ENCODE data around the gene CDK5.
A peak's percentile ranks its signal among the peaks of the same experiment; 100 is the strongest.

CDK5 gene

DNA sequence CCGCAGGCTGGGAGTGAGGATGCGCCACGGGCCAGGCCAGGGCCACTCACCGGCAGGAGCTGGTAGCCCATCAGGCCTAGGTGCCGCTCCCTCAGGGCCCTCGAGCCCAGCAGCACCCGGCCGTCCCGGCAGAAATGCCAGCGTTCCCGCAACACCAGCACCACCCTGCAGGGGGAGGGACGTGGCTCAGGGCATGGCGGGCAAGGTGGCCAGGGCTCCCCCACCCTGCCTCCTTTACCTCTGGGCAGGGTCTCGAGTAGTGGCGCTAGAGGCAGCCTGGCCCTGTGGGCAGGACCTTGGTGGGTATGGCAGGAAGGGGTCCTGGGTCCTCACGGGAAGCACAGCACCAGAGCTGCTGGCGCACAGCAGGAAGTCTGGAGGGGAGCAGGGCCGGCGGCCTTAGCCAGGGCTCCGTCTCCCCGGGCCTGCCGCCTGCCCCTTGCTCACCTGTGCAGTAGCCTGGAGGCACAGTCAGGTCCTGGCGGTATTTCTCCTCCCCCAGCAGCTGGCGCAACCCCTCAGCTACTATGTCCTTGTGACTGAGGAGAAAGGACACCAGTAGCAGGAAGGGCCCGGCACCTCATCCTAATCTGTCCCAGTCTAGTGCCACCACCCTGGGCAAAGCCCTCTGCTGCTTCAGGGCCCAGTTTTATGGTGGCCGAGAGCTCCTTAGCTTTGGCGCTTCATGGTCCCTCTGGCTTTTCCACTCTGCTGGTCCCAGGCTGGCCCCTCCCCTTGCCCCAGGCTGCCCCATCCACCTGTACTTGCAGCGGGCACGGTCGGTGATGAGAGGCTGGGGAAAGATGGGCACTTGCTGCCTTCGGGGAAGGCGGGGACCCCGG is 19.4 kb upstream of the CDK5 start:
- TF ChIP-seq, protein P1, sequence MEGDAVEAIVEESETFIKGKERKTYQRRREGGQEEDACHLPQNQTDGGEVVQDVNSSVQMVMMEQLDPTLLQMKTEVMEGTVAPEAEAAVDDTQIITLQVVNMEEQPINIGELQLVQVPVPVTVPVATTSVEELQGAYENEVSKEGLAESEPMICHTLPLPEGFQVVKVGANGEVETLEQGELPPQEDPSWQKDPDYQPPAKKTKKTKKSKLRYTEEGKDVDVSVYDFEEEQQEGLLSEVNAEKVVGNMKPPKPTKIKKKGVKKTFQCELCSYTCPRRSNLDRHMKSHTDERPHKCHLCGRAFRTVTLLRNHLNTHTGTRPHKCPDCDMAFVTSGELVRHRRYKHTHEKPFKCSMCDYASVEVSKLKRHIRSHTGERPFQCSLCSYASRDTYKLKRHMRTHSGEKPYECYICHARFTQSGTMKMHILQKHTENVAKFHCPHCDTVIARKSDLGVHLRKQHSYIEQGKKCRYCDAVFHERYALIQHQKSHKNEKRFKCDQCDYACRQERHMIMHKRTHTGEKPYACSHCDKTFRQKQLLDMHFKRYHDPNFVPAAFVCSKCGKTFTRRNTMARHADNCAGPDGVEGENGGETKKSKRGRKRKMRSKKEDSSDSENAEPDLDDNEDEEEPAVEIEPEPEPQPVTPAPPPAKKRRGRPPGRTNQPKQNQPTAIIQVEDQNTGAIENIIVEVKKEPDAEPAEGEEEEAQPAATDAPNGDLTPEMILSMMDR (conservative IDR thresholded peaks at IDR 0.05; ENCODE audit: low read depth, low read length) = peak; percentile 55
- H3K4me3 ChIP-seq (ENCODE audit: low read length) = no peak overlapping the region
- DNase-seq (ENCODE audit: low read depth) = no peak

DNA sequence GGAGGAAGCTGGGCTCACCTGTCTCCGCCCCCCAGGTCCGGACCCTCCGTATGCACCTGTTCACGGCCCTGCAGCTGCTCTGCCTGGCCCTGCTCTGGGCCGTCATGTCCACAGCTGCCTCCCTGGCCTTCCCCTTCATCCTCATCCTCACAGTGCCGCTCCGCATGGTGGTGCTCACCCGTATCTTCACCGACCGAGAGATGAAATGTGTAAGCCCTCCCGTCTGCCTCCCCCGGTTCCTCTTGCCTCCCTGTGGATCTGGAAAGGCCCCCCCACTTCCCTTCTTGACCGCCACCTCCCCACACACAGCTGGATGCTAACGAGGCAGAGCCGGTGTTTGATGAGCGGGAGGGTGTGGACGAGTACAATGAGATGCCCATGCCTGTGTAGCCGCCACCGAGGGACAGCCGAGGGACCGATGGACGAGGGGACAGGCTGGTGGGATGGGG is 18.3 kb upstream of the CDK5 start:
- DNase-seq (ENCODE audit: low read depth) = no peak
- TF ChIP-seq, protein P1 (conservative IDR thresholded peaks at IDR 0.05; ENCODE audit: low read depth, low read length) = no peak
- H3K4me3 ChIP-seq (ENCODE audit: low read length) = no peak overlapping the region

DNA sequence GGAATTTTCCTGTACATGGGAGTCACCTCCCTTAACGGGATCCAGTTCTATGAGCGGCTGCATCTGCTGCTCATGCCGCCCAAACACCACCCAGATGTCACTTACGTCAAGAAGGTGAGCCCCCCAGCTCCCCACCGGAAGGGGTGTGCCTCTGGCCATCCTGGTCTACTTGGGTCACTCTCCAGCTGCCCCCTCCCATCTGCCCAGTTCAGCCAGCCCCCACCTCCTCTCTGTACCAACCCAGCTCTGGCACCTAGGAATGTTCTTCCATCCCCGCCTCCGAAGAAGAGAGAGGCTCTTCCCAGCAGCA is 17.9 kb upstream of the CDK5 start:
- no peak overlapping the region for H3K4me3 ChIP-seq (ENCODE audit: low read length)
- no peak for DNase-seq (ENCODE audit: low read depth)
- TF ChIP-seq, protein P1 (conservative IDR thresholded peaks at IDR 0.05; ENCODE audit: low read depth, low read length) = no peak

DNA sequence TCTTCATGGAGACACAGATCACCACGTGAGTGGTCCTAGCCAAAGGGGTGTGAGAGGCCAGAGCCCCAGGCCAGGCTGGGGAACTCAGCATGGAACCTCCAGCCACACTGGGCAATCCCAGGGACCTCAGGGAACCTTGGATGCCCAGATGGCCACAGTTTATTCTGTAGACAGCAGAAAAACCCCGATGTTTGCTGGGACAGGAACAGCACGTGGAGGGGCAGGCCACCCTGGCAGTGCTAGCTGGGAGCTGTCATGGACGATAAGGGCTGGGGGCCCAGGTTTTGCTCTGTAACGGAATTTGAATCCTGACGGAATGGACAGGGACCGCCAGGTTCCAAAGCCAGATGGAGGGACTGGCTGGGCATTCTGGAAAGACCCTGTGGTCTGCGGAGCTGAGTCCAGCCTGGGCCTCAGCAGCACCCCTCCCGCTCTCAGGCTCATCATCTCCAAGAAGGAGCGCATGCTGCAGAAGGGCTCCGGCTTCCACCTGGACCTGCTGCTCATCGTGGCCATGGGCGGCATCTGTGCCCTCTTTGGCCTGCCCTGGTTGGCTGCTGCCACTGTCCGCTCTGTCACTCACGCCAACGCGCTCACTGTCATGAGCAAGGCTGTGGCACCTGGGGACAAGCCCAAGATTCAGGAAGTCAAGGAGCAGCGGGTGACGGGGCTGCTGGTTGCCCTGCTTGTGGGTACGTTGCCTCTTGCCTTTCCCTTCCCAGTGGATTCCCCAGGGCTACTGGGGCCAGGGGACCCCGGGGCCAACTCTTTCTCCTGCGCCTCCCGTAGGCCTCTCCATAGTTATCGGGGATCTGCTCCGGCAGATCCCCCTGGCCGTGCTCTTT is 17.3 kb upstream of the CDK5 start:
- DNase-seq (ENCODE audit: low read depth) = no peak
- H3K4me3 ChIP-seq (ENCODE audit: low read length) = no peak overlapping the region
- TF ChIP-seq, protein P1 (conservative IDR thresholded peaks at IDR 0.05; ENCODE audit: low read depth, low read length) = no peak

DNA sequence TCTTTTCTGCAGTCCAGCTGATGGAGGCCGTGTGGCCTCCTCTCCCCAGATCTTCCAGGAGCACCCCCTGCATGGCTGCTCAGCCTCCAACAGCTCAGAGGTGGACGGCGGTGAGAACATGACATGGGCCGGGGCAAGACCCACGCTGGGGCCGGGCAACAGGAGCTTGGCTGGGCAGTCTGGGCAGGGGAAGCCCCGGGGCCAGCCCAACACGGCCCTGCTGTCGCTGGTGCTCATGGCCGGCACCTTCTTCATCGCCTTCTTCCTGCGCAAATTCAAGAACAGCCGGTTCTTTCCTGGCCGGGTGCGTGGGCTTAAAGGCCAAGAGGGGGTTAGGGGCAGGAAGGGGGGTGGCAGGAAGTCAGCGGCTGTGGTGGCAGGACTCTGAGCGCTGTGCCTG is 16.3 kb upstream of the CDK5 start:
- TF ChIP-seq, protein P1 (conservative IDR thresholded peaks at IDR 0.05; ENCODE audit: low read depth, low read length) = no peak
- H3K4me3 ChIP-seq (ENCODE audit: low read length) = no peak overlapping the region
- no peak for DNase-seq (ENCODE audit: low read depth)

DNA sequence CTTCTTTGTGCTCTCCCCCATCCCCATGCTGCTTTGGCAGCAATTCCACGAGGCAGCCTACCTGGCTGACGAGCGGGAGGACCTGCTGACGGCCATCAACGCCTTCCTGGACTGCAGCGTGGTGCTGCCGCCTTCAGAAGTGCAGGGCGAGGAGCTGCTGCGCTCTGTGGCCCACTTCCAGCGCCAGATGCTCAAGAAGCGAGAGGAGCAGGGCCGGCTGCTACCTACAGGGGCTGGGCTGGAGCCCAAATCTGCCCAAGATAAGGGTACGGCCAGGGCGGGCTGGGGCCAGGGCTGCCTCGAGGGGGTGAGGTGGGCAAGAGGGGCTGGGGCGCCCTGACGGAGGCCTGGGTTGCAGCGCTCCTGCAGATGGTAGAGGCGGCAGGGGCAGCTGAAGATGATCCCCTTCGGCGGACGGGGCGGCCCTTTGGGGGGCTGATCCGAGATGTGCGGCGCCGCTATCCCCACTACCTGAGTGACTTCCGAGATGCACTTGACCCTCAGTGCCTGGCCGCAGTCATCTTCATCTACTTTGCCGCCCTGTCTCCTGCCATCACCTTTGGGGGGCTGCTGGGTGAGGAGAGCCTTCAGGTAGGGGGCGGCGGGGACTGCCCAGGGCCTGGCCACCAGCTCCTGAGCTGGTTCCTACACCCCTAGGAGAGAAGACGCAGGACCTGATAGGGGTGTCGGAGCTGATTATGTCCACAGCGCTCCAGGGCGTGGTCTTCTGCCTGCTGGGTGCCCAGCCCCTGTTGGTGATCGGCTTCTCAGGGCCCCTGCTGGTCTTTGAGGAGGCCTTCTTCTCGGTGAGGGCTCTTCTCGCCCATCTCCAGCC is 13.6 kb upstream of the CDK5 start:
- DNase-seq (ENCODE audit: low read depth) = no peak
- H3K4me3 ChIP-seq (ENCODE audit: low read length) = no peak overlapping the region
- TF ChIP-seq, protein P1 (conservative IDR thresholded peaks at IDR 0.05; ENCODE audit: low read depth, low read length) = no peak

All from retinal pigment epithelial cell (primary cell).